GM21723 (cell line): ENCODE results near the gene SH2D5.
"Not testable (repeated sequence)": the region's sequence is repeated elsewhere in the genome, so short reads cannot be mapped to it uniquely, and the experiment has no call there.

Experiments used
- ATAC-seq: cut with Tn5 transposase; IDR thresholded peaks from one replicate; pipeline ENCODE4 v1.9.1; 2021; ENCODE audit warnings: mild to moderate bottlenecking, moderate library complexity; ENCODE audit not compliant: unreplicated experiment

The SH2D5 gene

GRCh38 chr1:20728371-20729154 is 3.9 kb downstream of the SH2D5 start:
- ATAC-seq = no peak

DNA sequence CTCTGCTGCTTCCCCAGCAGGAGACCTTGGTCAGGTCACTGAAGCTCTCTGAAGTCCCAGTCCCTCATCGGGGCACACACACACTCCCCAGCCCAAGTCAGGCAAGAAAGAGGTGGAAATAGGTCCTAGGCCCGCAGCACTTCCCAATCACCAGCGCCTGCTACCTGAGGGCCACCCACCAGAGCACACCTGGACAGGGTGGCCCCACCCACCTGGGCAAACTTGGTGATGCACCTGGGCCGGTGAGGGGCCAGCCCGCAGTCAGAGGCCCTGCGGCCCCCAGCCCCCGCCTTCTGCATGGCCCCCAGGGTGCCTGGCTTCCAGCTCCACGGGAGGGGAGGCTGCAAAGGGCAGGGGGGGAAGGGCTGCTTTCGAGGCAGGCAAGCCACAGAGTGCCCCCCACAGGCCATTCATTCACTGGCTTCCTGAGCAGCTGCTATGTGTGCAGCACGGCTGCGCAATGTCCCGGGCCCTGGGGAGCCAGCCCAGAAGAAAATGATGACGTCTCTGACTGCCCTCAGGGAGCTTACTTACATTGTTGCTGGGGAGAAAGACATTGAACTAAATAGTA is 4.7 kb downstream of the SH2D5 start:
- no peak for ATAC-seq

GRCh38 chr1:20726932-20727745 is 5.4 kb downstream of the SH2D5 start:
- ATAC-seq = no peak

- ATAC-seq = no peak
Observed at GRCh38 chr1:20726118-20726911, 6.2 kb downstream of the SH2D5 start.

DNA sequence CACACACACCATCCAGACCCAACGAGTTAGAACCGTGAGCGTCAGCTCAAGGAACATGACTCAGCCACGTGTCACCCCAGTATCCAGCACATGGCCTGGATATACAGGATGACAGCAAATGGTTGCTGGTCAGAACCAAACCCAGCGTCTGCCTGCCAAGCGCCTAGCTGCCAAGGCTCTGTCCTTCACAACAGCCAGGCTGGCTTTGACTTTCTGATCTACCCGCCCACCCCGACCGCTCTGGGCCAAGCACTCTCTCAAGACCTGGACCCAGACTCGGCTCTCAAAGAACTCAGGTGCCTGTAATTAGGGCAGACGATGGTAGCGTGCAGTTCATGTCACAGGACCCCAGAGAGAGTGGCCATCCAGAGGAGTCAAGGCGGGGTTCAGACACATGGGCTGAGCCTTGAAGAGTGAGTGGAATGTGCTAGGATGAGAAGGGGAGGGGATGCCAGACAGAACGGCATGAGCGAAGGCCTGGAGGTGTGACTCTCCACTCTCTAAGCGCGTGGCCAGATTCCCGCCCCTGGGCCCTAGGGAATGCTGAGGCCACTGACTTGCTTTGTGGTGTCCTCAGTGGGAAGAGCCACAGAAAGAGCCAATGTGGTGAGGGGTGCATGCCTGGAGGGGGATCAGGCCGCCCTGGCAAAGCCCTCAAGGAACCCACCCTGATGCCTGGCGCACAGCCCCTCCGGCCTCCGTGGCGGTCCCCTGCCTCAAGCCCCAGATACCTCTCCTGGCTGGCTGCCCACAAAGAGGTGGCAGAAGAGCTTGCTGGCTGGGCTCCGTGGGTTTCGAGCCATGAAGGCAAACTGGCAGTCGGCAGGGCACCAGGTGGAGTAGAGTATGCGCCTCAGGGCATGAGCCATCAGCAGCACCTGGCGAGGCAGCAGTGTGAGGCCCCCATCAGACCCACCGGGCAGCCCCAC is 7.0 kb downstream of the SH2D5 start:
- no peak for ATAC-seq

GRCh38 chr1:20724364-20725188 is 7.9 kb downstream of the SH2D5 start:
- no peak for ATAC-seq

- ATAC-seq = no peak
Observed at GRCh38 chr1:20723537-20724363, 8.8 kb downstream of the SH2D5 start.

DNA sequence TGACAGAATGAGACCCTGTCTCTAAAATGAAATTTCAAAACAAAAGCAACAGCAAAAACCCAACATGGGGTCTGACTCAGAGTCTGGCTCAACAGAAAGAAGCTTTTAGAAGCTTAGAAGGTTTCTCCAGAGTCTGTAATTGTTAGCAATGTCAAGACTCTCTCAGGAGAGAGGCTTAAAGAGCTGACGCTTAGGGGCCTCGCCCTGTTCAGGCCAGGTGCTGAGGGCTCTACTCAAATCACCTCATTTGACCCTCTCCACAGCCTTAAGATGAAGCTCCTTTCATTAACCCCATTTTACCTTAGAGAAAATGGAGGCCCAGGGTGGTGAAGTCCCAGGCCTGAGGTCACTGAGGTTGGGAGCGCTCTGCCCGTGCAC is 9.4 kb downstream of the SH2D5 start:
- ATAC-seq = no peak

GRCh38 chr1:20721117-20722061 is 11.1 kb downstream of the SH2D5 start:
- no peak for ATAC-seq

DNA sequence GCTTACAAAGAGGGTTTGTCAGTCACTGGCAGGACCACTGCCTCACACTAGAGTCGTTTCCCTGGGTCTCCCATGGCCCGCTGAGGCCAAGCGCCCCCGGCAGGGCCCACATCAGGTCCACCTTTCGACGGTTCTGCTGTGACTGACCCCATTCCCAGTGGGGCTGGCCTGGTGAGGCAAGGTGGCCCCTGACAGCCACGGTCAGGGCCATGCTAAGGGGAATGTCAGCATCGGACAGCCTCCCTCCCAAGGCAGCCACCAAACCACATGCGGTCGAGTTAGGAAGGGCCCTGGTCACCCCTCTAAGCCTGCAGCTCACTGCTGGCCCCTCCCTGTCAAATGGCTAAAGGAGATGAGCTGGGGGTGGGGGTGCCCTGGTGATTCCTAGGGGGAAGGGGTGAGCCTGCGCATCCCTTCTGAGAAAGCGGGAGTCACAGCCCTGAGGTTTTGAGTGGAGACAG is 11.8 kb downstream of the SH2D5 start:
- ATAC-seq = no peak

GRCh38 chr1:20719871-20720620 is 12.5 kb downstream of the SH2D5 start:
- ATAC-seq = no peak

DNA sequence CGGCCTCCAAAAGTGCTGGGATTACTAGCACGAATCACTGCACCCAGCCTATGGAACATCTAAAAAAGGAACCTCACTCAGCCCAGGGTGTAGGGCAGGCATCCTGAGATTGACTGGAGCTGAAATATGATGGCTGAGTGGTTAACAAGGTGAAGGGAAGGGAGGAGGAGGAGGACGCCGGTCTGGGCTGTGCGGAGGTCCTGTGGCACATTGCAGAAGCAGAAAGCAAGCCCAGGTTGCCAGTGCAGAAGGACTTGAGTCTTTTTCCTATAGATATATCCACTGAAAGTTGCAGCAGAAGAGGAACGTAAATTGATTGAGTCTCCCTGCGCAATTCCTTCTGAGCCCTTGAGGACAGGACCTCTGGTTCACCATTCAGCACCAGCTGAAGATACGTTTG is 13.2 kb downstream of the SH2D5 start:
- no peak for ATAC-seq

DNA sequence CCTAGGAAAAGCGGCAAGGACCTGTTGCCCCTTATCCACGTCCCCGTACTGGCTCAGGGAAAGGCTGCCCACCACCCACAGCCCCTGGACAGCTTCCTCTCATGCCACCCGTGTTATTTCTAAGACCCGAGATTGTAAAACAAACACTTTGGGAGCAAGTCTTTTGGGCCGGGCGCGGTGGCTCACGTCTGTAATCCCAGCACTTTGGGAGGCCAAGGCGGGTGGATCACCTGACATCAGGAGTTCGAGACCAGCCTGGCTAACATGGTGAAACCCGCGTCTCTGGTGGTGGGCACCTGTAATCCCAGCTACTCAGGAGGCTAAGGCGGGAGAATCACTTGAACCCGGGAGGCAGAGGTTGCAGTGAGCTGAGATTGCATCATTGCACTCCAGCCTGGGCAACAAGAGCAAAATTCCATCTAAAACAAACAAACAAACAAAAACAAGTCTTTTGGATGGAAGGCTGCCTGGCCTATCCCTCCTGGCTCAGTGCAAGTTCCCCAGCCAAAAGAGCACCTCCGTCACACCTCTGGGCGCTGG is 14.1 kb downstream of the SH2D5 start:
- ATAC-seq = not testable (repeated sequence)

GRCh38 chr1:20717452-20718342 is 14.8 kb downstream of the SH2D5 start, which contains the start of gene KIF17:
KIF17 (minus strand) TSS chr1:20718007; CDS start chr1:20717706, 301 bp downstream.
- no peak for ATAC-seq

DNA sequence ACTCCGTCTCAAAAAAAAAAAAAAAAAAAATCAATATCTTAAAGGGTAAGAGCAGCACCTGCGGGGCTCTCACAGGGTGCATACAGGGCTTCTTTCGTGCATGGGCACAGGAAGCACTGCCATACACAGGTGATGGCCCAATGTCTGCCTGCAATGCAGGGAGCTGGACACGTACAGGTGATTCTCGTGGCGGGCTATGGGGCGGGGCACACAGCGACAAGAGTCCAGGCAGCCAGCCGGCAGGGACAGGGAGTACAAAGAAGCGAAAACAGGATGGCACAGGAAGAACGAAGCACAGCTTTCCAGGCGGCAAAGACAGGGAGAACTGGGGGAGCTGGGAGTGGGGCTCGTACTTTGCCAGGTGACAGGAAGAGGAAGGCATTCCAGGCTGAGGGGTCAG is 16.3 kb downstream of the SH2D5 start:
- no peak for ATAC-seq
